ENCODE results near the gene APCDD1.

GRCh38 chr18:10499230-10499629 is 44.8 kb downstream of the APCDD1 start:
- TF ChIP-seq SIN3A (IDR thresholded peaks at IDR 0.05; ENCODE audit: low read depth) (no peak), POLR2A (IDR thresholded peaks at IDR 0.05; ENCODE audit: borderline replicate concordance, extremely low read depth, insufficient read depth, insufficient read length) (no peak), MAX (IDR thresholded peaks at IDR 0.05) (no peak), ZNF274 (IDR thresholded peaks at IDR 0.05; ENCODE audit: low read depth, low read length) (no peak), YY1 (IDR thresholded peaks at IDR 0.05; ENCODE audit: extremely low read depth, insufficient replicate concordance, low read depth, low read length) (no peak)
- TF ChIP-seq, protein P1, sequence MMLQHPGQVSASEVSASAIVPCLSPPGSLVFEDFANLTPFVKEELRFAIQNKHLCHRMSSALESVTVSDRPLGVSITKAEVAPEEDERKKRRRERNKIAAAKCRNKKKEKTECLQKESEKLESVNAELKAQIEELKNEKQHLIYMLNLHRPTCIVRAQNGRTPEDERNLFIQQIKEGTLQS (IDR thresholded peaks at IDR 0.05), result no peak
- TF ChIP-seq, protein P2, sequence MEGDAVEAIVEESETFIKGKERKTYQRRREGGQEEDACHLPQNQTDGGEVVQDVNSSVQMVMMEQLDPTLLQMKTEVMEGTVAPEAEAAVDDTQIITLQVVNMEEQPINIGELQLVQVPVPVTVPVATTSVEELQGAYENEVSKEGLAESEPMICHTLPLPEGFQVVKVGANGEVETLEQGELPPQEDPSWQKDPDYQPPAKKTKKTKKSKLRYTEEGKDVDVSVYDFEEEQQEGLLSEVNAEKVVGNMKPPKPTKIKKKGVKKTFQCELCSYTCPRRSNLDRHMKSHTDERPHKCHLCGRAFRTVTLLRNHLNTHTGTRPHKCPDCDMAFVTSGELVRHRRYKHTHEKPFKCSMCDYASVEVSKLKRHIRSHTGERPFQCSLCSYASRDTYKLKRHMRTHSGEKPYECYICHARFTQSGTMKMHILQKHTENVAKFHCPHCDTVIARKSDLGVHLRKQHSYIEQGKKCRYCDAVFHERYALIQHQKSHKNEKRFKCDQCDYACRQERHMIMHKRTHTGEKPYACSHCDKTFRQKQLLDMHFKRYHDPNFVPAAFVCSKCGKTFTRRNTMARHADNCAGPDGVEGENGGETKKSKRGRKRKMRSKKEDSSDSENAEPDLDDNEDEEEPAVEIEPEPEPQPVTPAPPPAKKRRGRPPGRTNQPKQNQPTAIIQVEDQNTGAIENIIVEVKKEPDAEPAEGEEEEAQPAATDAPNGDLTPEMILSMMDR (IDR thresholded peaks at IDR 0.05 in 2 of 3, conservative IDR thresholded peaks at IDR 0.05 in 1 of 3; ENCODE audit: borderline replicate concordance in 1 of 3, insufficient read depth in 1 of 3, low read depth in 2 of 3, low read length in 2 of 3), result no peak
